Renal cortical epithelial cell (primary cell): ENCODE results near the gene UQCRC1. TPM values are rescaled to one million over a fixed set of nuclear protein-coding genes. Genes with fewer than 3 reads are reported as not detected.

ENCODE experiments used
- DNase-seq: peaks from one replicate; pipeline ENCODE4 v3.0.0-alpha.2; 2011; ENCODE audit warnings: low read depth
- total RNA-seq: library from RNA; depleted of rRNA; stranded (reverse); fragments of >200 nt; gene quantifications from 2 replicates; pipeline ENCODE4 v1.2.3, GENCODE V29; 2014

The UQCRC1 gene
- total RNA-seq, result 549 and 618 TPM in 2 replicates

- peak; percentile 82 for DNase-seq
These were observed at the start of gene UQCRC1 for GRCh38 chr3:48609088-48610005. TSS of gene UQCRC1 (minus strand) at chr3:48609646. CDS start at chr3:48609620, 26 bp downstream.

- no peak for DNase-seq
These were observed 47.4 kb upstream of the UQCRC1 start for GRCh38 chr3:48656841-48657281.

GRCh38 chr3:48656061-48656840, 46.8 kb upstream of the UQCRC1 start:
- peak; percentile 64 for DNase-seq

GRCh38 chr3:48655606-48656005, 46.2 kb upstream of the UQCRC1 start:
- DNase-seq, result no peak

GRCh38 chr3:48655063-48655462, 45.6 kb upstream of the UQCRC1 start:
- no peak for DNase-seq

GRCh38 chr3:48652923-48653715, 43.7 kb upstream of the UQCRC1 start:
- no peak for DNase-seq

- DNase-seq, result no peak
These were observed 42.3 kb upstream of the UQCRC1 start for GRCh38 chr3:48651771-48652170.

GRCh38 chr3:48650723-48651122, 41.3 kb upstream of the UQCRC1 start:
- no peak for DNase-seq

- DNase-seq, result no peak
These were observed 38.9 kb upstream of the UQCRC1 start for GRCh38 chr3:48648188-48648850.

GRCh38 chr3:48647714-48648113, 38.3 kb upstream of the UQCRC1 start:
- DNase-seq, result no peak

GRCh38 chr3:48644898-48645760, 35.7 kb upstream of the UQCRC1 start:
- DNase-seq, result no peak

- no peak for DNase-seq
These were observed 33.2 kb upstream of the UQCRC1 start for GRCh38 chr3:48642605-48643004.

GRCh38 chr3:48641396-48641795, 31.9 kb upstream of the UQCRC1 start:
- no peak for DNase-seq

- DNase-seq, result no peak
These were observed 30.6 kb upstream of the UQCRC1 start for GRCh38 chr3:48639944-48640606.

GRCh38 chr3:48637305-48637704, 27.9 kb upstream of the UQCRC1 start:
- no peak for DNase-seq

GRCh38 chr3:48636149-48636655, 26.8 kb upstream of the UQCRC1 start:
- DNase-seq, result no peak

- peak; percentile 84 for DNase-seq
These were observed 26.0 kb upstream of the UQCRC1 start, which contains the start of gene SLC26A6 for GRCh38 chr3:48635222-48636021. TSS of gene SLC26A6 (minus strand) at chr3:48635461. CDS start at chr3:48635393, 68 bp downstream.

GRCh38 chr3:48634661-48635221, 25.3 kb upstream of the UQCRC1 start:
- DNase-seq, result peak; percentile 38
